Activated T-cell treated with anti-CD3 and anti-CD28 coated beads, Interleukin-2, amount 50 U/mL, for 4 hours (primary cell): ENCODE results near the gene CNOT8. TPM values are rescaled to one million over a fixed set of nuclear protein-coding genes. Genes with fewer than 3 reads are reported as not detected.
"Not testable (repeated sequence)": the region's sequence is repeated elsewhere in the genome, so short reads cannot be mapped to it uniquely, and the experiment has no call there.

Experiments
- ATAC-seq, 2 donors: fragments of 200-7000 bp; cut with Tn5 transposase; one replicate each; pipeline ENCODE4 v1.10.0; 2021
- DNase-seq: peaks from one replicate; pipeline ENCODE4 v3.0.0-alpha.2; 2020
- H3K27me3 Mint-ChIP-seq: one replicate; pipeline ENCODE4 v1.8.0; 2021; ENCODE audit warnings: low read depth, mixed read lengths
- H3K36me3 Mint-ChIP-seq: one replicate; pipeline ENCODE4 v1.8.0; 2022; ENCODE audit warnings: mixed read lengths; ENCODE audit not compliant: insufficient read depth
- H3K4me1 Mint-ChIP-seq: one replicate; pipeline ENCODE4 v1.8.0; 2021; ENCODE audit warnings: low read depth, mixed read lengths
- H3K4me3 Mint-ChIP-seq: one replicate; pipeline ENCODE4 v1.8.0; 2021; ENCODE audit warnings: mild to moderate bottlenecking, moderate library complexity, mixed read lengths
- H3K9me3 Mint-ChIP-seq: one replicate; pipeline ENCODE4 v1.8.0; 2021; ENCODE audit warnings: mixed read lengths
- total RNA-seq, 3 donors: library from RNA; stranded (reverse); gene quantifications; one replicate each; pipeline ENCODE4 v1.2.1, GENCODE V29; 2021

The CNOT8 gene
- total RNA-seq, 3 donors from 2014 or later, result 44.9 to 50.1 (median 48.0) TPM

DNA sequence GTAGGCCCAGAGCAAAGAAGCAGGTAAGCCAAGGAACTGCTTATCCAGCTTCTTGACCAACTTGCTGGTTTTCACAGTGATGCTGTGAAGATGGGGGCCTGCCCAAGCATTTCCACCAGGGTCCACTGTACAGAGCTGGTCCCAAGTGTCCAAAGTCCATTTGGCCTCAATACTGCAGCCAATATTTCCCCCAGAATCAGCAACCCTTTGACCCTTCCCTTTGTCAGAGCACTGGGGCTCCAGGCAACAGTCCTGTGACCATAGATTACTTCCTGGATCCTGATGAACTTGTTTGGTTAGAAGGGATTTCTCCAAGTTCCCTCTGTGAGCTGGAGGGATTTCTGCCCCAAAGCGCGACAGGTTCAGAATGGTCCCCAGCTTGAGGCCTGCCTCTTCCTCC, 34.4 kb upstream of the CNOT8 start:
- Mint-ChIP-seq H3K4me1 (peaks cover 29% of the 10 kb centered on the region), H3K27me3 (no peaks in the 10 kb centered on the region), H3K36me3 (peaks cover 23% of the 10 kb centered on the region), H3K4me3 (no peak overlapping the region), H3K9me3 (no peaks in the 10 kb centered on the region)
- no peak for ATAC-seq
- DNase-seq, result no peak

DNA sequence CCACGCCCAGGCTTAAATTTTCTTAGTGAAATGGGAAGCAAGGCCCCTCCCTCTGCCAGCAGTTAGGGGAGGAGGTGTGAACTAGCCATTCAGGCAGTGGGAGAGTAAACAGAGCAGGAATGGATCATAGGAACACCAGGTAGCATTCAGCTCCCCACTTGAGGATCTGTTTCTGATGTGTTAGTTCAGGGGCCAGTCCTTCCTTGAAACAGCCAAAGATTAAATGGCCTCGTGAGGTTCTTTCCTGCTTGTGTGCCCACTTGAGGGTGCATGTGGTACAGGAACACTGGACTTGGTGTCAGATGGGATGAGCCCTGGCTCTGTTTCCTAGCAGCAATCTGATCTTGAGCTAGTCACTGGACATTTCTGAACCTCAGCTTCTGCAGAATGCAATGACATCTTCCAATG, 29.2 kb upstream of the CNOT8 start:
- no peak for DNase-seq
- Mint-ChIP-seq H3K4me3 (no peak overlapping the region), H3K36me3 (peaks cover 23% of the 10 kb centered on the region), H3K27me3 (no peaks in the 10 kb centered on the region), H3K4me1 (peaks cover 36% of the 10 kb centered on the region), H3K9me3 (no peaks in the 10 kb centered on the region)
- ATAC-seq, result no peak

DNA sequence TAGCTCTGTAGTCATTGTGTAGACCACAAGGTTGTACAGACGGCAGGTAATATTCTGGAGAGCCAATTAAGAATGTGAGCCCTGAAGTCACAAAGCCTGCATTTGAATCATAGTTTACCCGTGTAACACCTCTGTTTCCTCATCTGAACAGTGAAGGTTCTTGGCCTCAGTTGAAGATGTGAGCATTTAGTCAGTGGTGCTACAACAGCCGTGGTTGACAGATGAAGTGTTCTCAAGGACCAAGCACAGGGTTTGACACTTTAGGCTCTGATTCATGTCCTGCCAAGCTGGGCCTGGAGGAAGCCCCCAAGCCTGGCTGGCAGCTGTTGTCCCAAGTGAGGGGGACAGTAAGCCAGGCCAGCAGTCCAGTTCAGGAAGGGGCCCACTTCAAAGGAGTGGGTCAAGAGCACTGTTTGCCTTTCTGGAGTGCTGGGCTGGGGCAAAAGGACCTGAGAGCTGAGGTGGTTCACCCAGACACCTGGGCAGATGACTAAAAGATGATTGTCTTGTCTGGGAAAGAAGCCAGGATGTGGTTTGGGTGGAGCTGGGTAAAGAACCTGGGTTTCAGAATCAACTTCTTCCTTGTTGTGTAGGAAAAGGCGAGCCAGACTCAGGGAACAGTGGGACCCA, 28.7 kb upstream of the CNOT8 start:
- ATAC-seq, result peak; percentile 81 to 87
- peak overlapping the region; percentile 24 for H3K4me3 Mint-ChIP-seq
- no peaks in the 10 kb centered on the region for H3K27me3 Mint-ChIP-seq
- DNase-seq, result peak; percentile 13
- H3K36me3 Mint-ChIP-seq, result peaks cover 18% of the 10 kb centered on the region
- peaks cover 36% of the 10 kb centered on the region for H3K4me1 Mint-ChIP-seq
- no peaks in the 10 kb centered on the region for H3K9me3 Mint-ChIP-seq

DNA sequence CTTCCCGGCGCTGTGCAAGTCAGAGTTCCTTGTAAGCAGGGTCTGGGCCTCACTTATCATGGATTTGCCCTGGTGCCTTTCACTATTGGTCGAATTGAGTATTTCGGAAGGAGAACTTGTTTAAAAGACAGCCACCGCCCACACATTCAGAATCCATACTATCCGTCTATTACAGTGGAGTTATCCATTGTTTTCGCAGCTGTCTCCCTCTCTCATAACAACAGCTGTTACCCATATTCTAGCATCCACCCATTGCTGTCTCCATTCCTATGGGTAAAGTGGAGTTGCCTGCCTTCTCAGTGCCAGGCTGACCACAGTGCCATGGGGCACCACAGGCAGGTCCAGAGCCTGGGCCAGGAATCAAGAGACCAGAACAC, 28.2 kb upstream of the CNOT8 start:
- peaks cover 36% of the 10 kb centered on the region for H3K4me1 Mint-ChIP-seq
- H3K36me3 Mint-ChIP-seq, result peaks cover 18% of the 10 kb centered on the region
- no peak for ATAC-seq
- H3K9me3 Mint-ChIP-seq, result no peaks in the 10 kb centered on the region
- H3K4me3 Mint-ChIP-seq, result peak overlapping the region; percentile 24
- no peaks in the 10 kb centered on the region for H3K27me3 Mint-ChIP-seq
- no peak for DNase-seq

DNA sequence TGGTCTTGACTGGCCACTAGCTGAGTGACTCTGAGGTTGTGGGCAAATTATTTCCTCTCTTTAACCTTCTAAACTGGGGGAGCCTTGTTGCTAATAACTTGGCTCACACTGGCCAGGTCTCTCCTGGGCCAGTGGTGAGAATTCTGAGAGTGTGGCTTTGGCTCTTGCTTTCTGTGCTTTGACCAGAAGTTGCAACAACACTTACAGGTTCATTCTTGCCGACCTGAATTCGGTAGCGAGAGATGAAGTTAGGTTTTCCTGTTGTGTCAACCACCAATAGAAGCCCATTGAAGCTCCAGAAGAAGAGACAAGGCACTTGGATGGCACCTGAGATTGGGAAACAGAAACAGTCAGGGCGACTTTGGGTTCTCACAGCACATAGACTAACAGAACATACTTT, 27.8 kb upstream of the CNOT8 start:
- H3K4me3 Mint-ChIP-seq, result no peak overlapping the region
- H3K4me1 Mint-ChIP-seq, result peaks cover 35% of the 10 kb centered on the region

DNA sequence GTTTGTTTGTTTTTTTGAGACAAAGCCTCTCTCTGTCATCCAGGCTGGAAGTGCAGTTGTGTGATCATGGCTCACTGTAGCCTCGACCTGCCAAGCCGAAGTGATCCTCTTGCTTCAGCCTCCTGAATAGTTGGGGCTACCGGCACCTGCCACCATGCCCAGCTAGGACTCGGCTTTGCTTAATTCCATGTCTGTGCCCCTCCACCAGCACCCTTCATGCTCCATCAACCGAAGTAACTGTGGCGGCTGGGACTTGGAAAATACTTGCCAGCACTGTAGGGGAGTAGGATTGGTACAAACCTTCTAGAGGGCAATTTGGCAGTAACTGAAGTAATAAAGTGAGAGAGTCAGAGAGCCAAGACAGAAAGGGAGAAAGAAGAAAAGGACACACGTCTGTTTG, 27.0 kb upstream of the CNOT8 start:
- Mint-ChIP-seq H3K4me1 (peaks cover 32% of the 10 kb centered on the region), H3K4me3 (no peak overlapping the region), H3K27me3 (no peaks in the 10 kb centered on the region), H3K36me3 (peaks cover 13% of the 10 kb centered on the region), H3K9me3 (no peaks in the 10 kb centered on the region)
- ATAC-seq (no peak), DNase-seq (no peak)

More for the DNA sequence above, 27.8 kb upstream of the CNOT8 start:
- ATAC-seq, result no peak
- peaks cover 18% of the 10 kb centered on the region for H3K36me3 Mint-ChIP-seq
- no peak for DNase-seq
- no peaks in the 10 kb centered on the region for H3K9me3 Mint-ChIP-seq
- H3K27me3 Mint-ChIP-seq, result no peaks in the 10 kb centered on the region

DNA sequence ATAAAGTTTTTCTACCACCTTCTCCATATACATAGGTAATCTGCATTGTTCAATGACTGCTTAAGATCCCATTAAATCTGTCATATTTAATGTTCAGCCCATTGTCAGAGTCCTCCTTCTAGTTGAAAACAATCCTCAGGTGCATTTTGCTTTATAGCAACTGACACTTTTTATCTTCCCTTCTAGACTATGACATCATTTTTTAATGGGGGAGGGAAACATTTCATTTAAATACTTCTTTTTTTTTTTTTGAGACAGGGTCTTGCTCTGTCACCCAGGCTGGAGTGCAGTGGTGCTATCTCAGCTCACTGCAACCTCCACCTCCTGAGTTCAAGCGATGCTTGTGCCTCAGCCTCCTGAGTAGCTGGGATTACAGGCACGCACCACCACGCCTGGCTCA, 25.6 kb upstream of the CNOT8 start:
- peaks cover 16% of the 10 kb centered on the region for H3K36me3 Mint-ChIP-seq
- not testable (repeated sequence) for H3K4me3 Mint-ChIP-seq, H3K27me3 Mint-ChIP-seq, DNase-seq, ATAC-seq, H3K9me3 Mint-ChIP-seq
- peaks cover 28% of the 10 kb centered on the region for H3K4me1 Mint-ChIP-seq

DNA sequence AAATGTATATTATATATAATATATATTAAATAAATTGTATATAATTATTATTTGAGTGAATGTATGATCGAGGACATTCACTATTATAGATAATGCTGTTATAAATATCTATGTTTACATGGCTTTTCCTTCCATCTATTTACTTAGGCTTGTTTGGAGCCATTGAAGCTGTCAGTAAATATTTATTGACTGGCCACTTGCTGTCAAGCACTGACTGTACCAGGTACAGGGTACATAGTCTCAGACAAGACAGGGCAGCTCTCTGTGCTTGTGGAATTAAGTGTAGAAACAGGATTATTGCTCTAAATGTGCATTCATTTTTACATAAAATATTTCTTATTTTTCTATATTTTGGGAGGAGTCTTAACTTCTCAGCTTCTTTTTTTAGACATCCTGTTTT, 24.4 kb upstream of the CNOT8 start:
- H3K4me1 Mint-ChIP-seq, result peaks cover 19% of the 10 kb centered on the region
- H3K9me3 Mint-ChIP-seq, result no peaks in the 10 kb centered on the region
- DNase-seq (no peak), ATAC-seq (no peak)
- peaks cover 14% of the 10 kb centered on the region for H3K36me3 Mint-ChIP-seq
- no peak overlapping the region for H3K4me3 Mint-ChIP-seq
- no peaks in the 10 kb centered on the region for H3K27me3 Mint-ChIP-seq

DNA sequence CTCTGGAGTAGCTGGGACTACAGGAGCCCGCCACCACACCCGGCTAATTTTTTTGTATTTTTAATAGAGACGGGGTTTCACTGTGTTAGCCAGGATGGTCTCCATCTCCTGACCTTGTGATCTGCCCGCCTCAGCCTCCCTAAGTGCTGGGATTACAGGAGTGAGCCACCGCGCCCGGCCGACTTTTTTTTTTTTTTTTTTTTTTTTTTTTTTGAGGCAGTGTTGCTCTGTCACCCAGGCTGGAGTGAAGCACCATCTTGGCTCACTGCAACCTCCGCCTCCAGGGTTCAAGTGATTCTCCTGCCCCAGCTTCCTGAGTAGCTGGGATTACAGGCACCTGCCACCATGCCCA, 22.8 kb upstream of the CNOT8 start:
- peaks cover 11% of the 10 kb centered on the region for H3K36me3 Mint-ChIP-seq
- H3K4me1 Mint-ChIP-seq, H3K4me3 Mint-ChIP-seq, ATAC-seq, H3K9me3 Mint-ChIP-seq, H3K27me3 Mint-ChIP-seq, DNase-seq: not testable (repeated sequence)

DNA sequence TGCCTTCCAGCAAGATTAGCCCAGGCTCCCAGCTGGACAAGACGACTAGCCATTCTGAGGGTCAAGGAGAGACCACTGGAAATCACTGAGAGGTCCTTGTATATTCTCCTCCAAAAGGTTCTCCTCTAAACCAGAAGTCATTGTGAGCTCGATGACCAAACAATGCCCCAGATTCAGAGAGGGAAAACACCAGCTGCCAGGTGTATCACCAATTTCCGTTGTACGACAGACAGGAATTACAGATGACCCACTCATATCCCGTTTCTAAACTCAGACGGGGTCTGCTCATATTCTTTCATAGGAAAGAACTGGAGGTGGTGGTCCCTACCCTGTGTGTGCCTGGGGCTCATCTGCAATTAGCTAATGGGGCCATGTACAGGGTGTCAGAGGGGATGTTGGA, 22.2 kb upstream of the CNOT8 start:
- no peak for DNase-seq
- ATAC-seq, result no peak
- Mint-ChIP-seq H3K27me3 (no peaks in the 10 kb centered on the region), H3K4me1 (no peaks in the 10 kb centered on the region), H3K36me3 (peaks cover 9% of the 10 kb centered on the region), H3K9me3 (no peaks in the 10 kb centered on the region), H3K4me3 (no peak overlapping the region)

DNA sequence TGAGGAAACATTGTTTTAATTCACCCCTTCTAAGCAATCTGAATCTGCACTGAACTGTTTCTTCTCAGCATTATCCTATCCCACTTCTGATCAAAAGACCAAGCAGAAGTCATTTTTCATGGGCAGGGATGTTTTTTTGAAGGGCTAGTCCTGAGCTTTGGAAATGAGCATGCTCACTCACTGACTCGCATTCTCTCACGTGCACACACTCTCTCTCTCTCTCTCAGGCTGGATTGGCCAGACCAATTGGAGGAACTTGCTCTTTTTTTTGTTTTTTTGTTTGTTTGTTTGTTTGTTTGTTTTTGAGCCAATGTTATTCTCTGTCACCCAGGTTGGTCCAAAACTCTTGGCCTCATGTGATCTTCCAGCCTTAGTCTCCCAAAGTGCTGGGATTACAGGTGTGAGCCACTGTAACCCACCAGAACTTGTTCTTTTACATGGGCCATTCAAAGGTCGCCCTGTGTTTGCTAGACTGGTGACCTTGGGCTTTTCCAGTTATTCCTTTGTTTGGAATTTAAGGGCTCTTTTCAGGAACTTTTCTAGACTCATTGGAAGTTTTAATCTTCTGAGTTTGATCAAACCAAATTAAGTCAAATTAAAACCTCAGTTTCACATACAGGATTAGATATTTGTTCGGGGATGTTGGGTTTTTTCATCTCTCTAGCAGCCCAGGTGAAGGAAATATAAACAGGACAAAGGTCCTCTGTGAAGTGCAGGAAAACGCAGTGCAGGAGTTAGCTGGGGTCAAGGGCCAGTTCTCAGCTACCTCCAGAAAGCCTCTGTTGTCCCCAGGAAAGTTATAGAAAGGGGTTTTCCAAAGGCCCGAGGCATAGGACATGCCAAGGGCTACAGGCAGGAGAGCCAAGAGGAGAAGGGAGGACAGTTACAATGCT, 21.2 kb upstream of the CNOT8 start:
- Mint-ChIP-seq H3K4me3 (no peak overlapping the region), H3K4me1 (no peaks in the 10 kb centered on the region), H3K36me3 (peaks cover 5% of the 10 kb centered on the region), H3K27me3 (no peaks in the 10 kb centered on the region), H3K9me3 (no peaks in the 10 kb centered on the region)
- DNase-seq (no peak), ATAC-seq (no peak)

DNA sequence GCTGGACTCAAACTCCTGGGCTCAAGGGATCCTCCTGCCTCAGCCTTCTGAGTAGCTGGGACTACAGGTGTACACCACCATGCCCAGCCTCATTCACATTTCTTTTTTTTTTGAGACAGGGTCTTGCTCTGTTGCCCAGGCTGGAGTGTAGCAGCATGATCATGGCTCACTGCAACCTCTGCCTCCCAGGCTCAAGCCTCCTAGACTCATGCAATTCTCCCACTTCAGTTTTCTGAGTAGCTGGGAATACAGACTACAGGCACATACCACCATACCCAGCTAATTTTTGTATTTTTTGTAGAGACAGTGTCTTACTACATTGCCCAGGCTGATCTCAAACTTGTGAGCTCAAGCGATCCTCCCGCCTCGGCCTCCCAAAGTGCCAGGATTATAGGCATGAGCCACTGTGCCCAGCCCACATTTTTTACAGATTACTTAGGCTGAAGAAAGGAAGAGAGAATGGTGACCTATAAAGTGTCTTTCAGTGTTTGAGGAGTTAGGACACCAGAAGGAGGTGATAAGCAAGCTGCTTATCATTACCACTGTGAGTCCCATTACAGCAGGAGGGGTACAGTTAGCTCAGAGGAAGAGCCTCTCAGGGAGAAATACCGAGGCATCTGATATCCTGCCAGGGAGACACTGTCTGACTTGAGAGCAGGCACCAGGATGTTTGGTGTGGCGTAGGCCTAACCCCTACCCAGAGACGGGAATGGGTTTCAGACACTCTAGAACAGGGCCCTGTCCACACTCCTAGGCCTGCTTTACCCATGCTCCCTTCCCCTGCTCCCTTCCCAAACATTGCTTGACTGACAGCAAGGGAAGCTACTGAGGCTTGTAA, 17.8 kb upstream of the CNOT8 start:
- Mint-ChIP-seq H3K36me3 (peaks cover 8% of the 10 kb centered on the region), H3K9me3 (no peaks in the 10 kb centered on the region), H3K27me3 (no peaks in the 10 kb centered on the region), H3K4me3 (no peak overlapping the region), H3K4me1 (no peaks in the 10 kb centered on the region)
- no peak for ATAC-seq
- no peak for DNase-seq

DNA sequence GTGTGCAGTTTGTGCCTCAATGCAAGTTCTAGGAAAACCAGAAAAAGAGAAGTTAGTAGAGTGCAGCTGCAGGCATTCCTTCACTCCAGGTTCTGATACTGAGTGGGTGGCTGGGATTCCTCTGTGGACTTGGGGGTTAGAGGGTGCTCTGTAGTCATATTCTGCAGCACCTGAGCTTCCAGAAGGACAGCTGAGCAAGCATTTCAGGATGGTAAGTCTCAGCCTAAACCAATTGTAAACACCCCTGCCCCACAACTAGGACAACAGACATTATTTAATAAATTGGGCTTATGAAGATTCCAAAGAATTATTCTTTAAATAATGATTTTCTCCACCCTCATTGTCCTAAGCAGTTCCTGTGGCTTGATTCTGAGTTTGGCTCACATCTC, 17.2 kb upstream of the CNOT8 start:
- peaks cover 8% of the 10 kb centered on the region for H3K36me3 Mint-ChIP-seq
- ATAC-seq, result no peak
- H3K4me3 Mint-ChIP-seq, result no peak overlapping the region
- DNase-seq, result no peak
- no peaks in the 10 kb centered on the region for H3K4me1 Mint-ChIP-seq
- no peaks in the 10 kb centered on the region for H3K9me3 Mint-ChIP-seq
- no peaks in the 10 kb centered on the region for H3K27me3 Mint-ChIP-seq

DNA sequence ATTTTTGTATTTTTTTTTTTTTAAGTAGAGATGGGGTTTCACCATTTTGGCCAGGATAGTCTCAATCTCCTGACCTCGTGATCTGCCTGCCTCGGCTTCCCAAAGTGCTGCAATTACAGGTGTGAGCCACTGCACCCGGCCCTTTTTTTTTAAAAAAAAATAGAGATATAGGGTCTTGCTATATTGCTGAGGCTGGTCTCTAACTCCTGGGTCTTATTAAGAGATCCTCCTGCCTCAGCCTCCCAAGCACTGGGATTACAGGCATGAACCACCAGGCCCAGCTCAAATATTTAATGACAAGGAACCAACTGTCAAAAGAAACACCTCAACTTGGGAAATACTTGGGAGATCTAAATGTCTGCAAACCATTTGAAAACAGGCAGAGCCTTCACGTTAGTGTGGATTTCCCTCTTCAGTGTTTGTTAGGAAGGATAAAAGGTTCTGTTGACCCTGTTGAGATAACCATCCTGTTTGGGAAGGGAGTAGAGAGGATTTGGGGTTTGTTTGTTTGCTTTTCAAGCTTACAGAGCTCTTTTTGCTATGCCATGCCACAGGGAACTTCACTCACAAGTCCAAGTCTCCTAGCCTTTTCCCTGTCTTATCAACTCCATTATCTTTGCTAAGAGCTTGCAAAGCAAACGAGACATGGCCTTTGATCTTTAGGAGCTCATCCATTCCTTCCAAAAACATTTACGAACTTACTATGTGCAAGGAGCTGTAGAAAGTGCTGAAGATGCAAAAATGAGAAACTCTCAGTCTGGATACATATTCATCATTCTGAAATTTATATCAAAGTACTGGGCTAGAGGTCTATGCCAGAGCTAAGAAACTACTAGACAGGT, 15.5 kb upstream of the CNOT8 start:
- Mint-ChIP-seq H3K4me1 (no peaks in the 10 kb centered on the region), H3K9me3 (no peaks in the 10 kb centered on the region), H3K27me3 (no peaks in the 10 kb centered on the region), H3K36me3 (peaks cover 3% of the 10 kb centered on the region), H3K4me3 (no peak overlapping the region)
- DNase-seq (no peak), ATAC-seq (no peak)
